Nucleus accumbens (tissue), 56 donors: ENCODE data around the gene PRMT2.
"Not testable (repeated sequence)": the region's sequence is repeated elsewhere in the genome, so short reads cannot be mapped to it uniquely, and the experiment has no call there.

Experiments
- DNase-seq, 56 donors: peaks; one replicate each; lab custom pipeline; 2025; lab: John Stamatoyannopoulos, UW

The PRMT2 gene

DNA sequence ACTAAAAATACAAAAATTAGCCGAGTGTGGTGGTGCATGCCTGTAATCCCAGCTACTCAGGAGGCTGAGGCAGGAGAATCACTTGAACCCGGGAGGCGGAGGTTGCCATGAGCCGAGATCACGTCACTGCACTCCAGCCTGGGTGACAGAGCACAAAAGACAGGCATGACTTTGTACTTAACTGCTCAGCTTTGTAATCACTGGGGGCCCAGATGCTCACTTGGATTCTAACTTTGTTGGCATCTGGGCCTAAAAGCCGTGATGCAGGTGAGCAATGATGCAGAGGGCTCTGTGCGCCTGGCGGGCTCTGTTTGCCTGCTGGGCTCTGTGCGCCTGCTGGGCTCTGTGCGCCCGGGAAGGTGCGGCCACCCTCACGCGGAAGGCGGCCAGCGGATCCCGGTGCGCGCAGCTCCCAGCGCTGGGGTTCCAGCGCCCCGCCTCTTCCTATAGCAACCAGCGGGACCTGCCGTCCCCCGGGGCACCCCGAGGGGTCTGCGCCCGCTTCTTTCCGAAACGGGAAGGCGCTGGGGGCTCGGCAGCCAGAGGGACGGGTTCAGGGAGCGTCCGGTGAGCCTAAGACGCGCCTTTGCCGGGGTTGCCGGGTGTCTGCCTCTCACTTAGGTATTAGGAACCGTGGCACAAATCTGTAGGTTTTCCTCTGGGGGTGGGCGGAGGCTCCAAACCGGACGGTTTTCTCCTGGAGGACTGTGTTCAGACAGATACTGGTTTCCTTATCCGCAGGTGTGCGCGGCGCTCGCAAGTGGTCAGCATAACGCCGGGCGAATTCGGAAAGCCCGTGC lies 31.7 kb downstream of the PRMT2 start:
- no peak for DNase-seq

DNA sequence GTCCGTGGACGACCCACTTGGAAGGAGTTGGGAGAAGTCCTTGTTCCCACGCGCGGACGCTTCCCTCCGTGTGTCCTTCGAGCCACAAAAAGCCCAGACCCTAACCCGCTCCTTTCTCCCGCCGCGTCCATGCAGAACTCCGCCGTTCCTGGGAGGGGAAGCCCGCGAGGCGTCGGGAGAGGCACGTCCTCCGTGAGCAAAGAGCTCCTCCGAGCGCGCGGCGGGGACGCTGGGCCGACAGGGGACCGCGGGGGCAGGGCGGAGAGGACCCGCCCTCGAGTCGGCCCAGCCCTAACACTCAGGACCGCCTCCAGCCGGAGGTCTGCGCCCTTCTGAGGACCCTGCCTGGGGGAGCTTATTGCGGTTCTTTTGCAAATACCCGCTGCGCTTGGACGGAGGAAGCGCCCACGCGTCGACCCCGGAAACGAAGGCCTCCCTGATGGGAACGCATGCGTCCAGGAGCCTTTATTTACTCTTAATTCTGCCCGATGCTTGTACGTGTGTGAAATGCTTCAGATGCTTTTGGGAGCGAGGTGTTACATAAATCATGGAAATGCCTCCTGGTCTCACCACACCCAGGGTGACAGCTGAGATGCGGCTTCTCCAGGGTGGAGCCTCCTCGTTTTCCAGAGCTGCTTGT lies 32.4 kb downstream of the PRMT2 start:
- DNase-seq = peak in 4 of 56 donors; percentile 19 to 46 (median 24)

DNA sequence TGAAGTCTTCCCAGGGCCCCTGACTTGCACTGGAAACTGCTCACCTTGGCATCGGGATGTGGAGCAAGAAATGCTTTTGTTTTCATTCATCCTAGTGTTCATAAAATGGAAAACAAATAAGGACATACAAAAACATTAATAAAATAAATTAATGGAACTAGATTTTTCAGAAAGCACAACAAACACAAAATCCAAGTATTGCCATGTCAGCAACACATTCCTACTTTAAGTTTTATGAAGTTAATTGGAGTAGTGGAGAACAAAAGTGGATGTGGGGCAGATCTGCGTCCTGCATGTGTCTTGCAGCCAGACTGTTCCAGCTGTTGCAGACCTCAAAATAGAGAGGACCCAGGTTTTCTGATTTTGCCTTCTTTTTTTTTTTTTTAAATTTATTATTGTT lies 32.9 kb downstream of the PRMT2 start:
- DNase-seq = no peak

DNA sequence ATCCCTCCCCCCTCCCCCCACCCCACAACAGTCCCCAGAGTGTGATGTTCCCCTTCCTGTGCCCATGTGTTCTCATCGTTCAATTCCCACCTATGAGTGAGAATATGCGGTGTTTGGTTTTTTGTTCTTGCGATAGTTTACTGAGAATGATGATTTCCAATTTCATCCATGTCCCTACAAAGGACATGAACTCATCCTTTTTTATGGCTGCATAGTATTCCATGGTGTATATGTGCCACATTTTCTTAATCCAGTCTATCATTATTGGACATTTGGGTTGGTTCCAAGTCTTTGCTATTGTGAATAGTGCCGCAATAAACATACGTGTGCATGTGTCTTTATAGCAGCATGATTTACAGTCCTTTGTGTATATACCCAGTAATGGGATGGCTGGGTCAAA lies 33.4 kb downstream of the PRMT2 start:
- DNase-seq = not testable (repeated sequence)

DNA sequence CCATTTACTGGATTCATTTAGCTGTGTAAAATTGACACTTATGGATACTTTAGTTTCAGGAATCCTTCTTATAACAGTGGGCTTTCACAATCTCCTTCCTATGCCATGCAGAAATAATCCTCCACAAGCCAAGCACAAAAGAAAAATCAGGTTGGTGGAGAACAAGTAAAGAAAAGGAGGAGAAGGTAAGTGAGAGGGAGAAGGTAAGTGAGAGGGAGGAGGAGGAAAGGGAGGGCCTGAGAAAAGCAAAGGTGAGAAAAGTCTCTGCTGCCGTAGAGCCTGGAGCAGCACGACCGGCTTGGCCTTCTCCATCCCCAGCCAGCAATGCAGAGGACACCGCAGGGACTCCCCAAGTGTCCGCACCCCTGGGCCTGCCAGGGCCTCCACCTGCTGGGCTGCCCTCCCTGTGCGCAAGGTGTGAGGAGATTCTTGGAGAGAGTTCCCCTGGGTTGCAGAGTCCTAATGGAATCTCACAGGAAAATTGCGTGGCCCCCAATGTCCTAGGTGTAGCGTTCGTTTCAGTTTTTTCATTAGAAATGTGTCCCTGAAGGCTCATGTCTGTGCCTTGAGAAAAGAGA lies 39.0 kb downstream of the PRMT2 start:
- DNase-seq = no peak

DNA sequence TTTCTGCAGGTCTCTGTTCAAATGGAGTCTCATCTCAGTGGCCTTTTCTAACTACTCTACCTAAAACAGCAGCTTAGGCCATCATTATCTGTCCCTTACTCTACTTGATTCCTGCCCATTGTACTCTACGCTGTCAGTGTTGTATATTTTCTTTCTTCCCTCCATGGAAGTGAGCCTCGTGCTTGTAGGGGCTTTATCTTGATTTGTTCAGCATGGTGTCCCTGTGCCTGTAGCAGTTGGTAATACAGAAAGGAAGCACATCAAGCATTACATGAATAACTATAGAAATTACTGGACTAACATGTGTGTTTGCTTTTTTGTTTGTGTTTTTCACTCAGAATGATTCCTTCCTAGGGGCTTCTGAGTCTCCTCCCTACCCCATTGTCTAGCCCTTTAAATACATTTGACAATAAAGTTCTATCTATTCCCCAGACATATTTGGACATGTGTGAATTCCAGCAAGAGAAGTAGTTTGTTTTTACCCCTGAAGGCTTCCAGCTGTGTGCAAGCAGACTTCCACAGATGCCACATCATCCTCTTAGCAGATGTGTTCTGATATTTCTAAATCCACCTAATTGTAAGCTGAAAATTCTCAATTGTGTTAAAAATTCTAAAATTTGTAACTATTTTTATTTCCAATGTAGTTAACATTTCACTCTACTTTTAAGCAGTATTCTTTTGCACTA lies 40.3 kb downstream of the PRMT2 start:
- no peak for DNase-seq

DNA sequence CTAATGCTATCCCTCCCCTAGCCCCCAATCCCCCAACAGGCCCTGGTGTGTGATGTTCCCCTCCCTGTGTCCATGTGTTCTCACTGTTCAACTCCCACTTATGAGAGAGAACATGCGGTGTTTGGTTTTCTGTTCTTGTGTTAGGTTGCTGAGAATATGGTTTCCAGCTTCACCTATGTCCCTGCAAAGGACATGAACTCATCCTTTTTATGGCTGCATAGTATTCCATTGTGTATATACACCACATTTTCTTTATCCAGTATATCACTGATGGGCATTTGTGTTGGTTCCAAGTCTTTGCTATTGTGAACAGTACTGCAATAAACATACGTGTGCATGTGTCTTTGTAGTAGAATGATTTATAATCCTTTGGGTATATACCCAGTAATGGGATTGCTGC lies 41.1 kb downstream of the PRMT2 start:
- DNase-seq = not testable (repeated sequence)

DNA sequence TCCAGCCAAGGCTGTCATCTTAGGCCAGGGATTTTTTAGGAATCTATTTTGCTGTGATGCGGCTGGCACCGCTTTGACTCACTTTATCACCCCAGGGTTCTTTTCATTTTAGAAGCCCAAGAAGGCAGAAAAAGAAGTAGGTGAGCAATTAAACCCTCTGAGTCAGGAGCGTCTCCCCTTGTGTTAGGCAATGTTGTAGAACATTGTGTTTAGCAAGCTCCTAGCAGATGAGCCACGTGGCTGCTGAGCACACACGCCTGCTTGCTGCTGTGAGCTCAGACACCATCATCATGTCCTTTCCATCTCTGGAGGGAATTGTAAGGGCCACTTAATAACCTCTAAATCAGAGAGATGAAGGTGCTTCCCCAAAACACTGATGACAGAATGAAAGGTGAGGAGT lies 46.1 kb downstream of the PRMT2 start:
- DNase-seq = peak in 4 of 56 donors; percentile 20 to 42 (median 24)

DNA sequence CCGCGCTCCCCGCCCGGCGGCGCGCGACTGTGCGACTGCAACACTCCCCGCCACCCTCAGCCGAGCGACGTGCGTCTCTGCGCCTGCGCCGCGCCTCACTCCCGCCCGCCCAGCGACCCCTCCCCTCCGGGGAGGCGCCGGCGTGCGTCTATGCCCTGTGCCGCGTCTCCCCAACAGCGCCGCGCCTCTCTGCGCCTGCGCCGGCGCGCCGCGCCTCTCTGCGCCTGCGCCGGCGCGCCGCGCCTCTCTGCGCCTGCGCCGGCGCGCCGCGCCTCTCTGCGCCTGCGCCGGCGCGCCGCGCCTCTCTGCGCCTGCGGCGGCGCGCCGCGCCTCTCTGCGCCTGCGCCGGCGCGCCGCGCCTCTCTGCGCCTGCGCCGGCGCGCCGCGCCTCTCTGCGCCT lies 63.2 kb downstream of the PRMT2 start:
- DNase-seq = not testable (repeated sequence)

DNA sequence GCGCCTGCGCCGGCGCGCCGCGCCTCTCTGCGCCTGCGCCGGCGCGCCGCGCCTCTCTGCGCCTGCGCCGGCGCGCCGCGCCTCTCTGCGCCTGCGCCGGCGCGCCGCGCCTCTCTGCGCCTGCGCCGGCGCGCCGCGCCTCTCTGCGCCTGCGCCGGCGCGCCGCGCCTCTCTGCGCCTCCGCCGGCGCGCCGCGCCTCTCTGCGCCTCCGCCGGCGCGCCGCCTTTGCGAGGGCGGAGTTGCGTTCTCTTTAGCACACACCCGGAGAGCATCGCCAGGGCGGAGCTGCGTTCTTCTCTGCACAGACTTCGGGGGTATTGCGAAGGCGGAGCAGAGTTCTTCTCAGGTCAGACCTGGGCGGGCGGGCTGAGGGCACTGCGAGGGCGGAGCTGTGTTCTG lies 63.6 kb downstream of the PRMT2 start:
- DNase-seq = not testable (repeated sequence)
